Stromal cell of bone marrow (primary cell): ENCODE data around the gene GRN.
"Not testable (repeated sequence)": the region's sequence is repeated elsewhere in the genome, so short reads cannot be mapped to it uniquely, and the experiment has no call there.

Source experiments
- DNase-seq: peaks from one replicate; pipeline ENCODE4 v3.0.0-alpha.2; 2012; ENCODE audit warnings: low read depth

GRN gene

GRCh38 chr17:44321246-44322120, 23.6 kb upstream of the GRN start:
- no peak for DNase-seq

DNA sequence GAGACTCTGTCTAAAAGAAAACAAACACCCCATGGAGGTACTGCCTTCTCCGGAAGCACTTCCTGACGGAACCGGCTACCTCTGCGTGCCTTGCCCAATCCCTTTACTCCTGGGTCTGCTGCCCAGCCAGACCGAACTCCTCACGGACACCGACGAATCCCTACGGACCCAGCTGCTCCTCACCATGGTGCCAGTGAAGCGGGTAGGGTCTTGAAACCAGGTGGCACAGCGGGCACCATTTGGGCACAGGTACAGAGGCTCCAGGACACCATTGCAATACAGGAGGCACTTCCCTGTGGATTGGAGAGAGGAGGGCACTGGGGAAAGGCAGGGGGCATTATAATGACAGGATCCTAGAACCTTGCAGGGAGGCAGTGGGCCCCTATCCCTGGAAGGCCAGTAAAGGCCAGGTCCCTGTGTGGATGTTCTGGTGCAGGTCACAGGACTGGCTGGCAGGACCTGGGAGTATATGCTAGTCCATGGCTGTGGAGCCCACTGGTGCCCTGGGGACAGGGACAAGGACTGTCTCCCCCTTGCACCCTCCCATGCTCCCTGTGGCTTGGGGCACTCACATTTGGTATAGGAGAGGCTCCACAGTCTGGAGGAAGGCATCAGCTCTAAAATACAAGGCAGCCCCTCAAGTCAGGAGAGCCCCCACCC, 22.7 kb upstream of the GRN start:
- no peak for DNase-seq

DNA sequence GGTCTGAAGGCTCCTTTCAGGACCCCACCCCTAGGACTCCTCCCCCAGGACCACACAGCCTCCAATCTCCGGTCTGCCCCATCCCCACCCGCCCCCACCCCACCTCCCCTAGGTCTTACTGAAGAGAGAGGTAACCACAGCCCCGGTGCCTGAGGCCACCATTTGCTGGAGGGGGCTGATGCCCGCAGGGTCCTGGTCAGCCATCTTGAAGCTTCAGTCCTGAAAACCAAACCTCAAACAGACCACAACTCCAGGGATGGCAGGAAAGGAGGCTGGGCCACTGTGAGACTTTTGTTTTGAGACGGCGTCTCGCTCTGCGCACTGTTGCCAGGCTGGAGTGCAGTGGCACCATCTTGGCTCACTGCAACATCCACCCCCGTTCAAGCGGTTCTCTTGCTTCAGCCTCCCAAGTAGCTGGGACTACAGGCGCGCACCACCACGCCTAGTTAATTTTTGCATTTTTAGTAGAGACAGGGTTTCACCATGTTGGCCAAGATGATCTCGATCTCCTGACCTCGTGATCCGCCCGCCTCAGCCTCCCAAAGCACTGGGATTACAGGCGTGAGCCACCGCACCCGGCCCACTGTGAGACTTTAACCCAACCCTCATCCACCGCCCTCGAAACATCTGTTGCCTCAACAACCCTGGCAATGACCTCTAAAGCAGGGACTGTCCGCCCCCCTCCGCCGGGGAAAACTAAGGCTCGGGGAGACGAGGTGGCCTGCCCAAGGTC, 21.6 kb upstream of the GRN start:
- no peak for DNase-seq

DNA sequence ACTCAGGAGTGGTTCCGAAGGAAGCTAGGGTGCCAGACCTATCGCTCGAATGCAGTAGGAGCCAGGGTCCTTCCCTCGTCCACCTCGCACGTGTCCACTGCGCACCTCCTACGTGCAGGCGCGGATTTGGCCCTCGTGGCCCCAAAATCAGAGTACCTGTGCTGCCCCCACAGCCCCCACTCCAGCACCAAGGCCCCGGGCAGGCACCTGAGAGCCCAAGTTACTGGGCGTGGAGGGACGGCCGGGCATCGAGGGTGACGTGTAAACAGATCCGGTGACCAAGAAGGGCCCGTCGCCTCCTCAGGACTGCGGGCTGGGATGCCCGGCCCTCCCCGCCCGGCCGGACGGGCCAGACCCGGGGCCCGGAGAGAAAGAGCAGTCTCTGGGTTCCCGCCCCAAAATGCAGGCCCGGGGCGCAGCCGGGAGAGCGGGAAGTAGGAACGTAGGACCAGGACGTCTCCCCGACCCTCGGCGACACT, 21.0 kb upstream of the GRN start:
- DNase-seq, result no peak

DNA sequence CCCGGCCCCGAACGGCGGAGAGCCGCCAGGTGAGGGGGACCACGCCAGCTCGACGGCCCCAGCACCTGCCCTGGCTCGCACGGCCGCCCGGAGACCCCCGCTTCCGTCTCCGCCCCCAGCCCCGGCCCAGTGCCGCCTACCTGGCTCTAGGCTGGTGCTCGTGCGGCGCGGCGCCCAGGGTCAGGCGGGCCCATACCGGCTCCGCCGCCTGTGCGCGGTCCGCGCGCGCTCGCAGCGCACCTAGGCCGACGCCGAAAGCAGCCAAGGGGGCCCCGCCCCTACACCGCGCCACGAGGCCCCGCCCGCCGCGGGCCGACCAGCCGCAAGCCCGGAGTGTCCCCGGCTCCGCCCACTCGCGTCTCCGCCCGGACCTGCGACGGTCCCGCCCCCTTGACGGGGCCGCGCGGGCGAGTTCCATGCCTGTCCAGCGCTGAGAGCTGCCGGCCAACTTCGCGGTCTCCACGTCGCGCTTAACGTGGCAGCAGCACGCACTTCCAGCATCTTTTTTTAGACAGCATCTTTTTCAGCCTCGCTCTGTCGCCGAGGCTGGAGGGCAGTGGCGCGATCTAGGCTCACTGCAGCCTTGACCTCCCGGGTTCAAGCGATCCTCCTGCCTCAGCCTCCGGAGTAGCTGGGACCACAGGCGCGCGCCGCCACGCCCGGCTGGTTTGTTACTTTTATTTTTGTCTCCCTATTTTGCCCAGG, 20.4 kb upstream of the GRN start, which contains the start of gene SLC25A39:
Gene SLC25A39, minus strand, starts transcription at position 253 of the 705 bp plus-strand sequence. CDS start 1,261 bp downstream, outside the sequence.
- peak; percentile 83 for DNase-seq

GRCh38 chr17:44326861-44327444, 18.1 kb upstream of the GRN start:
- peak; percentile 96 for DNase-seq

DNA sequence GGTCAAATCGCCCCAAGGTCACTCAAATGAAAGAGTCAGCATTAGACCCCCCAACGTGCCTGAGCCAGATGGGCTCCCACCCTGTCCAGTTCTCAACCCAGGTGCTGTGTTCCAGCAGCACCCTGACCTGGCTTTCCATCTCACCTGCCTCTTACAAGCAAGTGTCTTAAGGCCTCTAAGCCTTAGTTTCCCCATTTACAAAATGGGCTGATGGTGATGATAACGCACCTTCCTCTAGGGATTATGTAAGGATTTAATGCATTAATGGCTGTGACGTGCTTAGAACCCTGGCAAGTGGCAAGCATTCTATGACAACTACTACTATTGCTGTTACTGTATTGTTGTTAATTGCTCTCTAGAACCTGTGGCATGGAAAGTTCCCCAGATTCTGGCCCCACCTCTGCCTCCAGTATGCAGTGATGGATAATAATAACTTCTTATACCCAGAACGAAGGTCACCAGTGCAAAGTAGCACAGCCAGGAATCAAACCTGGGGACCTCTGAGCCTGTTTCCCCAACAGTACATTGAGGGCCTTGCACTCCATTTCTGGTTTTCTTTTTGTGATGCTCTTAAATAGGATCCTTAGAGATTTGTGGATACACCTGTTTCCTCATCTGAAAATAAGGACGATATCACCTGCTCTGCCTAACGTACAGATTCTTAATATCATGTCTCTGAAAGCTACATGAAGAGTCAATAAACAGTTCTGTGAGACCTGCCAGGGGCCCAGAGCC, 17.2 kb upstream of the GRN start:
- DNase-seq, result no peak

DNA sequence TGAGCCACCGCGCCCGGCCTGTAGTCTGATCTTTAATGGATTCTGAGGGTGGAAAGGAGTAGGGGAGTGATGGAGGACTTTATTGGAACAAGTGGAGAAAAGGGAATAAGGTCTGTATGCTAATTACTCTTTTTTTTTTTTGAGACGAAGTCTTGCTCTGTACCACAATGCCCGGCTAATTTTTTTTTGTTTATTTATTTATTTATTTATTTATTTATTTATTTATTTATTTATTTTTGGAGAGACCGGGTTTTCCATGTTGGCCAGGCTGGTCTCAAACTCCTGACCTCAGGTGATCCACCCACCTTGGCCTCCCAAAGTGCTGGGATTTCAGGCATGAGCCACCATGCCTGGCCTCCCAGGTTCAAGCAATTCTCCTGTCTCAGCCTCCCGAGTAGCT, 15.6 kb upstream of the GRN start:
- not testable (repeated sequence) for DNase-seq

- DNase-seq, result not testable (repeated sequence)
These were observed 14.8 kb upstream of the GRN start for GRCh38 chr17:44330263-44330662.

- no peak for DNase-seq
These were observed 13.8 kb upstream of the GRN start for GRCh38 chr17:44331249-44331760.

- DNase-seq, result no peak
These were observed 11.7 kb upstream of the GRN start for GRCh38 chr17:44333371-44333770.

- DNase-seq, result no peak
These were observed 10.8 kb upstream of the GRN start for GRCh38 chr17:44334315-44334714.

DNA sequence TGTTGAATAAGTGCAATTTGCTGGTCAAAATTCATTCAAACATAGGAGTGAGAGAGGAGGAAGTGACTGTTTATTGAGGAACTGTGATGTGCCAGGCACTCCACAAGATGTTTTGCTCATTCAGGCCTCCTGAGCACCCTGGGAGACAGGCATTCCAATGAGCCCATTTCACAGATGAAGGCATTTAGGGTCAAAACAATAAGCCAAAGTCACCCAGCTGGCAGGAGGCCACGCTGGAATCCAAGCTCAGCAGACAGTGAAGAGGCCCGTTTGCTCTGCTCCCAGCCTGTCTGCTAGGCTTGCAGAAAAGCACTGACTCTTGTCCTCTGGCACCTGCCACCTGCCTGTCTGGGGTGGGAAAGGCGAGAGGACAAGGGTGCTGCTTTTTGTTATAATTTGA, 10.4 kb upstream of the GRN start:
- no peak for DNase-seq

DNA sequence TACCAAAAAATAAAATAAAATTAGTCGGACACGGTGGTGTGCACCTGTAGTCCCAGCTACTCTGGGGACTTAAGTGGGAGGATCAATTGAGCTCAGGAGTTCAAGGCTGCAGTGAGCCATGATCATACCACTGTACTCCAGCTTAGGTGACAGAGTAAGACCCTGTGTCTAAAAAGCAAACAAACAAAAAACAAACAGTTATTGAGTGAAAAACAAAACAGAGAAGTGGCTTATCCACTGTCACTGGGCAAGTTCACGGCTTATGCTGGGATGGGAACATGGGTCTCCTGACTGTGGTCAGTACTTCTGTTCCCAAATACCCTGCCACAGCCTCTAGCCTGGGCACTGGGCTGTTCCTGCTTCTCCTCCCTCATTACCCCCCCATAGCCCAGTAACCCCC, 9.5 kb upstream of the GRN start:
- no peak for DNase-seq

DNA sequence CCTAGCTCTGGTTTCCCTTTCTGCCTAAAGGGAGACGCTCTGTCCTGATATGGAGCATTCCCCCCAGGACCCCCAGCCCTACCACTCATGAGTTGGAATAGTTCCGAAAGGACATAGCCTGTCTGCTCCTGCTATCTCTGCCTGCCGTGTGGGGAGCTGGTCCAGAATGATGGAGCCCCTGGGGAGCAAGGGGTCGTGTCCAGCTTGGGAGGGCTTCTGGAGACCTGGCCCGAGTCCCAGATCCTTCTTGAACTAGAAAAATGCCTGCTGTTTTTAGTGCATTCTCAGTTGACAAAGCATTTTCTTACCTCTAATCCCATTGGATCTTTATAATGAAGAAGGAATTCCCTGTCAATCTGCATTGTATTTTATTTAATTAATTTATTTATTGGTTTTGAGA, 9.1 kb upstream of the GRN start:
- DNase-seq, result no peak

- DNase-seq, result no peak
These were observed 6.4 kb upstream of the GRN start for GRCh38 chr17:44338702-44339101.

- DNase-seq, result not testable (repeated sequence)
These were observed 4.5 kb upstream of the GRN start for GRCh38 chr17:44340553-44340952.

DNA sequence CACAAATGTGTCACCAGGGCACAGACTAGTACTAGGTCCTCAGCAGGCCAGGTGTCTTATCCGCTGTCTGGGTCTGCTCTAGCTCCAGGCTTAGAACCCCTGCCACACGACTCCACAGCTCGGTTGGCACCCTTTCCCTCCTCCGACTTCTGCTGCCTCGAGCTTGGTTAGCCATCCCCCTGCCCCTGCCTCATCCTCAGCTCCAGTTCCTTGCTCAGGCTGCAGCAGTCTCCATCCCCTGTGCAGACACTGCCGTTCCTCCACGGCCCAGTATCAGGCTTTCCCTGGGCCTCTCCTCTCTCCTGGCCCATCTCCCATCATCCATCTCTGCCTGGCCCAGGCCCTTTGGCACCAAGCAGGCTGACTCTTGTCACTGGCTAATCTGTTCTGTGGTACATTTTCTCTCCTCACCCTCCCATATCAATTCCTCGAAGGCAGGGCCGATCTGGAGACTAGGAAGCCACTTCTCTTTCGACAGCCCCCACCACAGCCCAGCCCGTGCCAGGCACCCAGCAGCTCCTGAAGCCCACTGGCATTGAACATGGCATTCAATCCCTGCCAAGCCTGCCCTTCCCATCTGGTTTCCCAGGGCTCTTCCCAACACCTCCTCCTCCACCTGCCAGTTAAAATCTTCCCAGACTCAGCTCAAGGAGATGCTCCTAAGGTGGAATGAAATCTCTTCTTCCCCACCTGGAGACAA, 1.4 kb upstream of the GRN start:
- DNase-seq, result no peak

DNA sequence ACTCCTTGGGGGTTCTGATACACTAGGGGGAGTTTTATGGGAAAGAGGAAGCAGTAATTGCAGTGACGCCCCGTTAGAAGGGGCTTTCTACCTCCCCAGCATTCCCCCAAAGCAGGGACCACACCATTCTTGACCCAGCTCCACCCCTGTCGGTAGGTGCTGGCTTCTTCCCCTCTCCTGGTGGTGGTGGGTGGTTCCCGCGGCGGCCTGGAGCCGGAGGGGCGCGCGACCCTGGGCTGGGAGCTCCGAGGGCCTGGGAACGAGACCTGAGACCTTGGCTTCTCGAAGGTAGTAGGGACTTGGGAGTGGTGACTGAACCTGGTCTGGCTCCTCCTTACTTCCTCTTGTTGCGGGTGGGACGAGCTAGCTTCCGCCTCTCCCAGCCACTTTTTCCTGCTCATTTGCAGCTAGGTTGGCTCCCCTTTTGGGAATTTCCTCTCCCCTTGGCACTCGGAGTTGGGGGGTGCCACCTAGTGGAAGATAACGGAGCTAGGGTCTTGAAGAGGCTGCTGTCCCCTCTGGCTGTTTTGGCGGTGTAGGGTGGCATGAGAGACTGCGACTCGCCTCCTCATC, 438 bp downstream of the GRN start:
- DNase-seq, result no peak
